Testis (tissue), 3 donors: ENCODE results near the gene MYG1. TPM values are rescaled to one million over a fixed set of nuclear protein-coding genes. Genes with fewer than 3 reads are reported as not detected.

Experiments used
- DNase-seq: peaks from one replicate; pipeline ENCODE4 v3.0.0-alpha.2; 2019
- H3K27ac ChIP-seq, 2 donors: fragments of 200-600 bp; sonication (generic); one replicate each; pipeline ENCODE4 v1.5.1; 2019
- H3K27me3 ChIP-seq: fragments of 200-600 bp; sonication (generic); one replicate; pipeline ENCODE4 v1.5.1; 2019
- H3K36me3 ChIP-seq: fragments of 200-600 bp; sonication (generic); one replicate; pipeline ENCODE4 v1.5.1; 2017; ENCODE audit warnings: low read depth; ENCODE audit errors: missing control alignments
- H3K4me1 ChIP-seq: fragments of 200-600 bp; sonication (generic); one replicate; pipeline ENCODE4 v1.5.1; 2019
- H3K4me3 ChIP-seq, 2 donors: fragments of 200-600 bp; sonication (generic); one replicate each; pipeline ENCODE4 v1.5.1; 2017 to 2019
- H3K9me3 ChIP-seq: fragments of 200-600 bp; sonication (generic); one replicate; pipeline ENCODE4 v1.5.1; 2017
- POLR2A ChIP-seq: fragments of 450-650 bp; IDR thresholded peaks from one replicate; pipeline ENCODE4 v1.6.1; 2017; ENCODE audit warnings: antibody characterized with exemption, mild to moderate bottlenecking, moderate library complexity
- WGBS, 2 donors: methylation state at CpG; one replicate each; pipeline ENCODE4 v1.1.5; 2018; 5-methylcytosine and 5-hydroxymethylcytosine counted together
- intact Hi-C: fragments of 100-400 bp; cut with DNase I; formaldehyde crosslinking; loops from one replicate; pipeline ENCODE4 v1.15.1; 2023; ENCODE audit warnings: low total_unique reads
- polyA plus RNA-seq: library from polyadenylated mRNA; stranded (reverse); fragments of 350-450 nt; fragmentation: Illumina TruSeq; extraction: RNeasy Lipid Tissue Mini Kit (QIAGEN cat#74804); gene quantifications from one replicate; pipeline ENCODE4 v1.2.3, GENCODE V29; 2014; ENCODE audit warnings: low read depth, low replicate concordance; ENCODE audit not compliant: insufficient read depth
- total RNA-seq, 2 donors: library from RNA; depleted of rRNA; stranded (reverse); fragments of >200 nt; gene quantifications; one replicate each; pipeline ENCODE4 v1.2.3, GENCODE V29; 2016
- TF ChIP-seq, protein P1 (sequence below), 3 experiments: fragments of 450-650 bp in 2 of 3; fragments of 200-600 bp in 1 of 3; sonication (generic) in 1 of 3; IDR thresholded peaks; one replicate each; pipeline ENCODE4 v1.5.1; 2016 to 2019; ENCODE audit warnings: antibody characterized with exemption in 3 of 3, mild to moderate bottlenecking in 2 of 3, moderate library complexity in 1 of 3

MYG1 gene
- total and polyA plus RNA-seq, 3 donors from 2014 or later, result 106 to 287 (median 117) TPM

- Histone ChIP-seq H3K9me3 (no peaks in the 10 kb centered on the region), H3K4me1 (peaks cover 20% of the 10 kb centered on the region), H3K27ac (no peak overlapping the region), H3K27me3 (no peaks in the 10 kb centered on the region), H3K36me3 (no peaks in the 10 kb centered on the region), H3K4me3 (no peak overlapping the region)
- intact Hi-C loops, result loop anchor here (5.0 kb wide), 1 partner anchor 38 kb away; no protein-coding TSS in a partner anchor
- DNase-seq, result no peak
- TF ChIP-seq POLR2A, result no peak
- TF ChIP-seq, protein P1, sequence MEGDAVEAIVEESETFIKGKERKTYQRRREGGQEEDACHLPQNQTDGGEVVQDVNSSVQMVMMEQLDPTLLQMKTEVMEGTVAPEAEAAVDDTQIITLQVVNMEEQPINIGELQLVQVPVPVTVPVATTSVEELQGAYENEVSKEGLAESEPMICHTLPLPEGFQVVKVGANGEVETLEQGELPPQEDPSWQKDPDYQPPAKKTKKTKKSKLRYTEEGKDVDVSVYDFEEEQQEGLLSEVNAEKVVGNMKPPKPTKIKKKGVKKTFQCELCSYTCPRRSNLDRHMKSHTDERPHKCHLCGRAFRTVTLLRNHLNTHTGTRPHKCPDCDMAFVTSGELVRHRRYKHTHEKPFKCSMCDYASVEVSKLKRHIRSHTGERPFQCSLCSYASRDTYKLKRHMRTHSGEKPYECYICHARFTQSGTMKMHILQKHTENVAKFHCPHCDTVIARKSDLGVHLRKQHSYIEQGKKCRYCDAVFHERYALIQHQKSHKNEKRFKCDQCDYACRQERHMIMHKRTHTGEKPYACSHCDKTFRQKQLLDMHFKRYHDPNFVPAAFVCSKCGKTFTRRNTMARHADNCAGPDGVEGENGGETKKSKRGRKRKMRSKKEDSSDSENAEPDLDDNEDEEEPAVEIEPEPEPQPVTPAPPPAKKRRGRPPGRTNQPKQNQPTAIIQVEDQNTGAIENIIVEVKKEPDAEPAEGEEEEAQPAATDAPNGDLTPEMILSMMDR (IDR thresholded peaks at IDR 0.05), result no peak
- WGBS, 2 donors, result 86 to 89% methylated on average over 1 of the region's 1 CpG
Measured at GRCh38 chr12:53254816-53255545, 44.5 kb upstream of the MYG1 start.

DNA sequence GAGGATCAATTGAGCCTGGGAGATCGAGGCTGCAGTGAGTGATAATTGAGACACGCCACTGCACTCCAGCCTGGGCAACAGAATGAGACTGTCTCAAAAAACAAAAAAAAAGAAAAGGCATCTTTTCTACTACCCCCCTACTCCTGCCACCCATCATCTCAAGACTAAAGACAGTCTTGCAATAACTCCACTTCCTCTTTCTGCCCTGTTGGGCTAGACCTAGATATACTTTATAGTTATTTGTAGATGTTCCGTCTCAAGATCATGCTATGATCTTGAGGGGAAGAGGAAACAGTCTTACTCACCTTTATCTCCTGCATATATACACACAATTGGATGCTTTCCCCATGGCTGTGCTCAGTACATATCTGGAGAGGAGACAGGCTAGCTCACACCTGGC, 43.5 kb upstream of the MYG1 start:
- no peaks in the 10 kb centered on the region for H3K36me3 ChIP-seq
- H3K4me3 ChIP-seq, result no peak overlapping the region
- no peak overlapping the region for H3K27ac ChIP-seq
- no peaks in the 10 kb centered on the region for H3K9me3 ChIP-seq
- 84 to 93% methylated on average over 3 of the region's 3 CpGs for WGBS, 2 donors
- DNase-seq, result no peak
- no peaks in the 10 kb centered on the region for H3K27me3 ChIP-seq
- intact Hi-C loops, result no loop called here
- peaks cover 17% of the 10 kb centered on the region for H3K4me1 ChIP-seq
- TF ChIP-seq POLR2A, result no peak
- TF ChIP-seq, protein P1 (IDR thresholded peaks at IDR 0.05), result no peak

- DNase-seq, result no peak
- no peak overlapping the region for H3K27ac ChIP-seq
- H3K36me3 ChIP-seq, result no peaks in the 10 kb centered on the region
- no peak for TF ChIP-seq POLR2A
- TF ChIP-seq, protein P1 (IDR thresholded peaks at IDR 0.05), result no peak
- no peaks in the 10 kb centered on the region for H3K4me1 ChIP-seq
- no peaks in the 10 kb centered on the region for H3K27me3 ChIP-seq
- intact Hi-C loops, result no loop called here
- WGBS, 2 donors, result 65 to 72% methylated on average over 7 of the region's 7 CpGs
- H3K9me3 ChIP-seq, result no peaks in the 10 kb centered on the region
- H3K4me3 ChIP-seq, result no peak overlapping the region
Measured at GRCh38 chr12:53258541-53259539, 40.7 kb upstream of the MYG1 start.

DNA sequence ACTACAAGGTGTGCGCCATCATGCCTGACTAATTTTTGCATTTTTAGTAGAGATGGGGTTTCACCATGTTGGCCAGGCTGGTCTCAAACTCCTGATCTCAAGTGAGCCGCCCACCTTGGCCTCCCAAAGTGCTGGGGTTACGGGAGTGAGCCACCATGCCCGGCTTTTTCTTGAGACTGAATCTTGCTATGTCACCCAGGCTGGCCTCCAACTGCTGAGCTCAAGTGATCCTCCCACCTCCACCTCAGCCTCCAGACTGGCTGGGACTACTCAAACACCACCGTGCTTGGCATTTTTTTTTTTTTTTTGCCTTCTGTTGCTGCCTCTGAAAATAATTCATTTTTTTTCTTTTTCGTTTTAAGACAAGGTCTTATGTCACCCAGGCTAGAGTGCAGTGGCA, 39.6 kb upstream of the MYG1 start:
- H3K27me3 ChIP-seq, result no peaks in the 10 kb centered on the region
- DNase-seq, result no peak
- H3K27ac ChIP-seq, result no peak overlapping the region
- WGBS, 2 donors, result 90 to 91% methylated on average over 6 of the region's 6 CpGs
- H3K4me3 ChIP-seq, result no peak overlapping the region
- no peaks in the 10 kb centered on the region for H3K36me3 ChIP-seq
- H3K4me1 ChIP-seq, result no peaks in the 10 kb centered on the region
- intact Hi-C loops, result no loop called here
- H3K9me3 ChIP-seq, result no peaks in the 10 kb centered on the region
- TF ChIP-seq POLR2A, result no peak

DNA sequence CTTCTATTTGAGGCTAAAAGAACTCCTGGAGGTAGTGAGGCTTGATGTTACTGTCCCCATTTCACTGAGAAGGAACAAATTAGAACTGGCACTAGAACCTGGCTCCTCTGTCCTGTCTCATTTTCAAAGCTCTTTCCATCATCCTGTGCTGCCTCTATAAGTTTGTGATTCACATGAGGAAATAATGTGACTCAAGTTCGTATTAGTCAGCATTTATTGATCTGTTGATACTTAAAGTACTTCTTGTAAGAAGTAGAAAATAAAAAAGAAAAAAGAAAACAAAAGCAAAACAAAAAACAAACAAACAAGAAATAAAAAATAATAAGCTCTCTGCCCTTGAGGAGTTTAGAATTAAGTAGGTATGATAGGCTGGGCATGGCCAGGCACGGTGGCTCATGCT, 33.7 kb upstream of the MYG1 start:
- peaks cover 5% of the 10 kb centered on the region for H3K4me1 ChIP-seq
- H3K4me3 ChIP-seq, result no peak overlapping the region
- 78 to 91% methylated on average over 2 of the region's 2 CpGs for WGBS, 2 donors
- no peaks in the 10 kb centered on the region for H3K36me3 ChIP-seq
- no peak overlapping the region for H3K27ac ChIP-seq
- H3K9me3 ChIP-seq, result no peaks in the 10 kb centered on the region
- intact Hi-C loops, result no loop called here
- H3K27me3 ChIP-seq, result no peaks in the 10 kb centered on the region
- DNase-seq, result no peak
- no peak for TF ChIP-seq POLR2A
- TF ChIP-seq, protein P1 (IDR thresholded peaks at IDR 0.05), result no peak
